ENCODE data around the gene ESM1. TPM values are rescaled to one million over a fixed set of nuclear protein-coding genes. Genes with fewer than 3 reads are reported as not detected.

The ESM1 gene
- total RNA-seq, 2 experiments from 2014 or later = not detected

Other genes starting within 250 kb of the ESM1 start
- gene GZMK, start 38.7 kb upstream of the ESM1 start, total RNA-seq = 1 to 10 TPM in 1 of 2 experiments, under 1 TPM in 1; 0.94 to 1.4 TPM
- 10 to 100 TPM; 18.3 TPM for gene GZMA, start 117.1 kb upstream of the ESM1 start, total RNA-seq
- gene GPX8, start 174.6 kb upstream of the ESM1 start, total RNA-seq = not detected
- under 1 TPM; 0.08 to 0.21 TPM for gene CDC20B, start 187.6 kb upstream of the ESM1 start, total RNA-seq
- under 1 TPM; 0.08 to 0.11 TPM for gene MCIDAS, start 241.7 kb upstream of the ESM1 start, total RNA-seq
- under 1 TPM; 0.13 to 0.19 TPM for gene CCNO, start 248.0 kb upstream of the ESM1 start, total RNA-seq

Measured in activated CD8-positive, alpha-beta memory T cell treated with anti-CD3 and anti-CD28 coated beads for 36 hours (primary cell).